ENCODE results near the gene PITPNC1.
"Not testable (repeated sequence)": the region's sequence is repeated elsewhere in the genome, so short reads cannot be mapped to it uniquely, and the experiment has no call there.

The PITPNC1 gene

DNA sequence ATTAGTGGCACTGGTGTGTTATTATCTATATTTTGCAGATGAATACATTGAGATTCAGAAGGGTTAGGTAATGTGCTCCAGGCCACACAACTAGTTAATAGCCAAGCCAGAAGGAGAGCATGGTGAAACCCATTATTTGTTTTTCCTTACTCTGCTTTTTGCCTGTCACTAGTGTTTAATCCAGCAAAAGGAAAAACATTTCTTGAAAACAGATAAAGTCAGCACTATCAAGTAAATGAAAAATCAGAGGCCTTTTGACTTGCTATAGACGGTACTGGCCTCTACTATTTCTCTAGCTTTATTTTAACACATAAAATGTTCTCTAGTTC, 4.8 kb downstream of the PITPNC1 start:
- Histone ChIP-seq H3K27me3 (ENCODE audit: insufficient read depth, low read length) (no peaks in the 10 kb centered on the region), H3K9ac (ENCODE audit: low read length) (no peak overlapping the region), H3K36me3 (ENCODE audit: control insufficient read depth in 1 of 2, insufficient read depth in 2 of 2, low read length in 2 of 2) (peaks cover 0 to 3% of the 10 kb centered on the region in 2 experiments), H2AFZ (ENCODE audit: insufficient read depth, low read length, poor library complexity) (no peak overlapping the region), H3K9me3 (ENCODE audit: insufficient read depth, low read depth, low read length) (no peaks in the 10 kb centered on the region), H3K4me1 (ENCODE audit: control insufficient read depth in 1 of 2, insufficient read depth in 2 of 2, low read length in 2 of 2) (peaks cover 5 to 6% of the 10 kb centered on the region in 2 experiments), H3K14ac (ENCODE audit: low read length) (no peak overlapping the region), H3K79me1 (ENCODE audit: low read length) (peaks cover 13% of the 10 kb centered on the region), H2BK120ac (ENCODE audit: insufficient read depth, low read length, poor library complexity) (no peak overlapping the region), H3K79me2 (ENCODE audit: control insufficient read depth, insufficient read depth, low read length, poor library complexity) (peaks cover 6% of the 10 kb centered on the region), H2BK12ac (ENCODE audit: low read length) (no peak overlapping the region), H4K8ac (ENCODE audit: low read depth, low read length) (no peak overlapping the region), H3K4me2 (ENCODE audit: low read length) (no peak overlapping the region), H3K4me3 (ENCODE audit: low read depth, low read length) (no peak overlapping the region), H3K23ac (ENCODE audit: low read length) (no peak overlapping the region), H2AK5ac (ENCODE audit: low read length) (no peak overlapping the region), H3K18ac (ENCODE audit: low read length) (no peak overlapping the region), H2BK5ac (ENCODE audit: low read depth, low read length, poor library complexity) (no peak overlapping the region), H3K27ac (ENCODE audit: low read depth, low read length) (no peak overlapping the region), H4K12ac (ENCODE audit: low read depth, low read length) (no peak overlapping the region), H3K4ac (ENCODE audit: low read depth, low read length) (no peak overlapping the region), H4K91ac (ENCODE audit: low read depth, low read length) (no peak overlapping the region)
- no peak for DNase-seq
- WGBS (ENCODE audit: extremely low coverage, insufficient coverage, insufficient read length), result no CpG with 5 or more reads among the region's 1 CpG

DNA sequence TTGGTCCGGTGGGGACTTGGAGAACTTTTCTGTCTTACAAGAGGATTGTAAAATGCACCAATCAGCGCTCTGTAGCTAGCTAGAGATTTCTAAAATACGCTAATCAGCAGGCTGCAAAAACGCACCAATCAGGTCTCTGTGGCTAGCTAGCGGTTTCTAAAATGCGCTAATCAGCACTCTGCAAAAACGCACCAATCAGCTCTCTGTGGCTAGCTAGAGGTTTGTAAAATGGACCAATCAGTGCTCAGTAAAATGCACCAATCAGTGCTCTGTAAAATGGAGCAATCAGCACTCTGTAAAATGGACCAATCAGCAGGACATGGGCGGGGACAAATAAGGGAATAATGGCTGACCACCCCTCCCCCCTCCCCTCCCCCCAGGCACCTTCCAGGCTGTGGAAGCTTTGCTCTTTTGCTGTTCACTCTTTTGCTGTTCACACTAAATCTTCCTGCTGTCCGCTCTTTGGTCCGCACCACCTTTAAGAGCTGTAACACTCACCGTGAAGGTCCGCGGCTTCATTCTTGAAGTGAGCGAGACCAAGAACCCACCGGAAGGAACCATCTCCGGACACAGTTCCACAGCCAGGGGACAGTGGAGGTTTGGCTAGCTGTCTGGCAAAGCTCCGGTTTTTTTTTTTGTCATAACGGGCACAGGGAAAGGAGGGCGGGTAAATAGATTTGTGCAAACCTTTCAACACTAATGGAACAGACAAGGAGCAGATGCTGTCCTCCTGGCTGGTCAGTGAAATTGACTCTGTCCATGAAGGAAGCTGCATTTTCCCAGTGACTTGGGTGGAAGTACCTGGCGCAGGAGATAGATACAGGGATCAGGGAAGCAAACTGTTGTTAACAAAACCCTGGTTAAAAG, 8.3 kb downstream of the PITPNC1 start:
- Histone ChIP-seq H2BK12ac (ENCODE audit: low read length) (no peak overlapping the region), H3K14ac (ENCODE audit: low read length) (no peak overlapping the region), H3K4me2 (ENCODE audit: low read length) (no peak overlapping the region), H3K79me2 (ENCODE audit: control insufficient read depth, insufficient read depth, low read length, poor library complexity) (no peaks in the 10 kb centered on the region), H3K23ac (ENCODE audit: low read length) (no peak overlapping the region), H2AK5ac (ENCODE audit: low read length) (no peak overlapping the region), H3K27me3 (ENCODE audit: insufficient read depth, low read length) (no peaks in the 10 kb centered on the region), H3K79me1 (ENCODE audit: low read length) (no peaks in the 10 kb centered on the region), H3K27ac (ENCODE audit: low read depth, low read length) (no peak overlapping the region), H2BK120ac (ENCODE audit: insufficient read depth, low read length, poor library complexity) (no peak overlapping the region), H3K4me1 (ENCODE audit: control insufficient read depth in 1 of 2, insufficient read depth in 2 of 2, low read length in 2 of 2) (no peaks in the 10 kb centered on the region), H4K12ac (ENCODE audit: low read depth, low read length) (no peak overlapping the region), H2BK5ac (ENCODE audit: low read depth, low read length, poor library complexity) (no peak overlapping the region), H3K36me3 (ENCODE audit: control insufficient read depth in 1 of 2, insufficient read depth in 2 of 2, low read length in 2 of 2) (peaks cover 0 to 3% of the 10 kb centered on the region in 2 experiments), H3K9me3 (ENCODE audit: insufficient read depth, low read depth, low read length) (no peaks in the 10 kb centered on the region), H4K8ac (ENCODE audit: low read depth, low read length) (no peak overlapping the region), H3K4ac (ENCODE audit: low read depth, low read length) (no peak overlapping the region), H4K91ac (ENCODE audit: low read depth, low read length) (no peak overlapping the region), H2AFZ (ENCODE audit: insufficient read depth, low read length, poor library complexity) (no peak overlapping the region), H3K9ac (ENCODE audit: low read length) (no peak overlapping the region), H3K18ac (ENCODE audit: low read length) (no peak overlapping the region), H3K4me3 (ENCODE audit: low read depth, low read length) (no peak overlapping the region)
- DNase-seq, result no peak
- WGBS (ENCODE audit: extremely low coverage, insufficient coverage, insufficient read length), result no CpG with 5 or more reads among the region's 20 CpGs

DNA sequence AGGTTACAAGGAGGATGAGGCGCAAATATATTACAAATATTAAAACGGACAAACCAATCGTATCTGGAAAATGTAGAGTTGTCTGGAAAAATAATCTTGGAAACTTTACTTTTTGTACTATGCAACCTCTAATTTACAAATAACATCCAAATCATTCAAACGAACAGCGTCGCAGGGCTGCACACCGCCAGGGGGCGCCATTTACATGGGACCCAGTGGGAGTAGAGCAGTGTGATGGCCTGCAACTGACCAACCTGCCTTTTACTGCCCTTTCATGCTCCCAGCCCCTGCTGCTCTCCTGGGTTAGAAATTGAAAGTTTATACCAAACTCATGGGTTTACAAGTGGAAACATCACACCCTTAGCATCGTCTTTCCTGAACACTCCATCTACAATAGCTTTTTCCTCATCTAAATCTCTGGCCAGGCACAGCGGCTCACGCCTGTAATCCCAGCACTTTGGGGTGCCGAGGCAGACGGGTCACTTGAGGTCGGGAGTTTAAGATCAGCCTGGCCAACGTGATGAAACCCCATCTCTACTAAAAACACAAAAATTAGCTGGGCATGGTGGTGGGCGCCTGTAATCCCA, 10.0 kb downstream of the PITPNC1 start:
- H3K4me2 ChIP-seq (ENCODE audit: low read length), result no peak overlapping the region
- no peaks in the 10 kb centered on the region for H3K79me1 ChIP-seq (ENCODE audit: low read length)
- no peak overlapping the region for H3K4ac ChIP-seq (ENCODE audit: low read depth, low read length)
- H3K36me3 ChIP-seq (ENCODE audit: control insufficient read depth in 1 of 2, insufficient read depth in 2 of 2, low read length in 2 of 2), result peaks cover 0 to 3% of the 10 kb centered on the region in 2 experiments
- H2AK5ac ChIP-seq (ENCODE audit: low read length), result no peak overlapping the region
- no peak overlapping the region for H3K18ac ChIP-seq (ENCODE audit: low read length)
- no peaks in the 10 kb centered on the region for H3K79me2 ChIP-seq (ENCODE audit: control insufficient read depth, insufficient read depth, low read length, poor library complexity)
- H4K91ac ChIP-seq (ENCODE audit: low read depth, low read length), result no peak overlapping the region
- H4K8ac ChIP-seq (ENCODE audit: low read depth, low read length), result no peak overlapping the region
- no peak overlapping the region for H2BK5ac ChIP-seq (ENCODE audit: low read depth, low read length, poor library complexity)
- WGBS (ENCODE audit: extremely low coverage, insufficient coverage, insufficient read length), result no CpG with 5 or more reads among the region's 16 CpGs
- no peak overlapping the region for H3K4me3 ChIP-seq (ENCODE audit: low read depth, low read length)
- H2BK120ac ChIP-seq (ENCODE audit: insufficient read depth, low read length, poor library complexity), result no peak overlapping the region
- no peaks in the 10 kb centered on the region for H3K9me3 ChIP-seq (ENCODE audit: insufficient read depth, low read depth, low read length)
- DNase-seq, result peak; percentile 66 to 87
- H3K9ac ChIP-seq (ENCODE audit: low read length), result no peak overlapping the region
- no peak overlapping the region for H2AFZ ChIP-seq (ENCODE audit: insufficient read depth, low read length, poor library complexity)
- no peaks in the 10 kb centered on the region for H3K4me1 ChIP-seq (ENCODE audit: control insufficient read depth in 1 of 2, insufficient read depth in 2 of 2, low read length in 2 of 2)
- H3K23ac ChIP-seq (ENCODE audit: low read length), result no peak overlapping the region
- no peak overlapping the region for H3K14ac ChIP-seq (ENCODE audit: low read length)
- no peak overlapping the region for H2BK12ac ChIP-seq (ENCODE audit: low read length)
- no peaks in the 10 kb centered on the region for H3K27me3 ChIP-seq (ENCODE audit: insufficient read depth, low read length)
- H4K12ac ChIP-seq (ENCODE audit: low read depth, low read length), result no peak overlapping the region
- no peak overlapping the region for H3K27ac ChIP-seq (ENCODE audit: low read depth, low read length)

DNA sequence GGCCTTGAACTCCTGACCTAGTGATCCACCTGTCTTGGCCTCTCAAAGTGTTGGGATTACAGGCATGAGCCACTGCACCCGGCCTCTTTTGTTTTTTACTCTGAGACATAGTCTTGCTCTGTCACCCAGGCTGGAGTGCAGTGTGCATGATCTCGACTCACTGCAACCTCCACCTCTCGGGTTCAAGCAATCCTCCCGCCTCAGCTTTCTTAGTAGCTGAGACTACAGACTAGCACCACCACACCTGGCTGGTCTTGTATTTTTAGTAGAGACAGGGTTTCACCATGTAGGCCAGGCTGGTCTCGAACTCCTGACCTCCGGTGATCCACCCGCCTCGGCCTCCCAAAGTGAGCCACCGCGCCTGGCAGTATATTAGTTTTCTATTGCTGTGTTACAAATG, 11.5 kb downstream of the PITPNC1 start:
- not testable (repeated sequence) for H3K79me1 ChIP-seq (ENCODE audit: low read length); H3K27ac ChIP-seq (ENCODE audit: low read depth, low read length); H3K4ac ChIP-seq (ENCODE audit: low read depth, low read length); H3K4me1 ChIP-seq (ENCODE audit: control insufficient read depth in 1 of 2, insufficient read depth in 2 of 2, low read length in 2 of 2); H2BK120ac ChIP-seq (ENCODE audit: insufficient read depth, low read length, poor library complexity); H2BK5ac ChIP-seq (ENCODE audit: low read depth, low read length, poor library complexity); DNase-seq; H4K12ac ChIP-seq (ENCODE audit: low read depth, low read length); H3K4me3 ChIP-seq (ENCODE audit: low read depth, low read length); H2AFZ ChIP-seq (ENCODE audit: insufficient read depth, low read length, poor library complexity); H4K91ac ChIP-seq (ENCODE audit: low read depth, low read length); H3K36me3 ChIP-seq (ENCODE audit: control insufficient read depth in 1 of 2, insufficient read depth in 2 of 2, low read length in 2 of 2); H3K9ac ChIP-seq (ENCODE audit: low read length); H2AK5ac ChIP-seq (ENCODE audit: low read length); H3K14ac ChIP-seq (ENCODE audit: low read length); H3K27me3 ChIP-seq (ENCODE audit: insufficient read depth, low read length); H2BK12ac ChIP-seq (ENCODE audit: low read length); H3K79me2 ChIP-seq (ENCODE audit: control insufficient read depth, insufficient read depth, low read length, poor library complexity); H3K23ac ChIP-seq (ENCODE audit: low read length); H4K8ac ChIP-seq (ENCODE audit: low read depth, low read length); H3K18ac ChIP-seq (ENCODE audit: low read length); H3K9me3 ChIP-seq (ENCODE audit: insufficient read depth, low read depth, low read length); H3K4me2 ChIP-seq (ENCODE audit: low read length)
- no CpG with 5 or more reads among the region's 10 CpGs for WGBS (ENCODE audit: extremely low coverage, insufficient coverage, insufficient read length)
